SU-DHL-6 (cell line): Measurements from ENCODE around the gene BTAF1.

ENCODE experiments used
- CTCF ChIP-seq: fragments of 200-600 bp; sonication (generic); IDR thresholded peaks from one replicate; pipeline ENCODE4 v1.5.1; 2017; ENCODE audit warnings: antibody characterized with exemption, mild to moderate bottlenecking, low read length, moderate library complexity; ENCODE audit not compliant: insufficient read depth, poor library complexity, severe bottlenecking
- EZH2phosphoT487 ChIP-seq: fragments of 200-600 bp; sonication (generic), shearing (Covaris generic); conservative IDR thresholded peaks from 2 replicates; pipeline ENCODE4 v1.6.1; 2018; ENCODE audit warnings: mild to moderate bottlenecking, antibody characterized with exemption, low read length, moderate library complexity, mixed read lengths

- TF ChIP-seq CTCF (no peak), EZH2phosphoT487 (no peak)
These were observed 30.1 kb downstream of the BTAF1 start for GRCh38 chr10:91953600-91954160.
